HG02885 (cell line): ENCODE results near the gene WDFY2.
"Not testable (repeated sequence)": the region's sequence is repeated elsewhere in the genome, so short reads cannot be mapped to it uniquely, and the experiment has no call there.

ENCODE experiments used
- ATAC-seq: cut with Tn5 transposase; IDR thresholded peaks from one replicate; pipeline ENCODE4 v1.9.1; 2021; ENCODE audit warnings: mild to moderate bottlenecking; ENCODE audit not compliant: unreplicated experiment, poor library complexity

The WDFY2 gene

GRCh38 chr13:51688937-51689662 lies 104.8 kb downstream of the WDFY2 start:
- no peak for ATAC-seq

DNA sequence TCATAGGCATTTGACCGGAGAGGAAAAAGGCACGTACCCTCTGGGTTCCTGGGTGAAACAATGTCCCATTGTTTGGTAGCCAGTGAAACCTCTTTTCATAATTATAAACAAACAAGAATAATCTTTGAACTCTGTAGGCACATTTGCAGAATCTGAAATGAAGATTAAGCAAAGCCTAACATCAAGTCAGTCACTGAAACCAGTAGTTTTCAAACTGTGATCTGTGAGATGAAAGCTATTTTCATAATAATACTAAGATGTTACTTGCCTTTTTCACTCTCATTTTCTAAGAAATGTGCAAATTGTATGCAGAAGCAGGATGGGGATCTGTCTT lies 105.4 kb downstream of the WDFY2 start:
- ATAC-seq: no peak

GRCh38 chr13:51695677-51696076 lies 111.4 kb downstream of the WDFY2 start:
- not testable (repeated sequence) for ATAC-seq

- no peak for ATAC-seq
Observed at GRCh38 chr13:51697181-51697580, 112.9 kb downstream of the WDFY2 start.

DNA sequence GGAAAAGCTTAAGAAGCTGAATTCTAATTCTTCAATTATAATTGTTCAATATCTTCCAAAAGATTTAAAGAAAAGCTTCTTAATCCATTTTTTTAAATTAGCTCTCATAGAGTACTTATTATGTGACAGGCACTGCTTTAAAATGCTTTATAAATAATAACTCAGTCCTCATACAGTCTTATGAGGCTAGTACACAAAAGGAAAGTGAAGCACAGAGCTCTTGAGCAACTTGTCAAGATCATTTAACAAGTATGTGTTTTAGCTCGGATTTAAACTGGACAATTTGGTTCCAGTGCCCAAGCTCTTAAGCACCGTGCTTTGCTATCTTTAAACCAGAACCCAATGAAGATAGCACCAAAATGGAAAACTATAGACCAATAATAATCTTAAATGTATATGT lies 113.6 kb downstream of the WDFY2 start:
- no peak for ATAC-seq

DNA sequence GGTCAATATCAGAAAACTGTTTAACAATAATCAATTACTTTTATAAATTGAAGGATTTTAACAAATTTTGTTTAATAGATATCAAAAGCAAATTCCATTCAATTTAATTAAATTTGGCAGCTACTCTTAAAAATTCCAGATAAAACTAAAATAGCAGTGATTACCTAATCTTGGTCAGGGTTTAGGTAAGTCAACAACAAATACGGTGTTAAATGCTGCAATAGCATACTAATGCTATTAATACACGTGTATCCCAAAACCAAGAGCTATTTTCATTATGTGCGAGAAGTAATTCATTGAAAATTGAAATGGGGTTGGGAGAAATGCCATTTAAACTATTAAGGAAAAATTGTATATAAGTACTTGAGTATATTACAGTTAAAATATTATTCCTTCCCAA lies 114.1 kb downstream of the WDFY2 start:
- ATAC-seq: no peak

DNA sequence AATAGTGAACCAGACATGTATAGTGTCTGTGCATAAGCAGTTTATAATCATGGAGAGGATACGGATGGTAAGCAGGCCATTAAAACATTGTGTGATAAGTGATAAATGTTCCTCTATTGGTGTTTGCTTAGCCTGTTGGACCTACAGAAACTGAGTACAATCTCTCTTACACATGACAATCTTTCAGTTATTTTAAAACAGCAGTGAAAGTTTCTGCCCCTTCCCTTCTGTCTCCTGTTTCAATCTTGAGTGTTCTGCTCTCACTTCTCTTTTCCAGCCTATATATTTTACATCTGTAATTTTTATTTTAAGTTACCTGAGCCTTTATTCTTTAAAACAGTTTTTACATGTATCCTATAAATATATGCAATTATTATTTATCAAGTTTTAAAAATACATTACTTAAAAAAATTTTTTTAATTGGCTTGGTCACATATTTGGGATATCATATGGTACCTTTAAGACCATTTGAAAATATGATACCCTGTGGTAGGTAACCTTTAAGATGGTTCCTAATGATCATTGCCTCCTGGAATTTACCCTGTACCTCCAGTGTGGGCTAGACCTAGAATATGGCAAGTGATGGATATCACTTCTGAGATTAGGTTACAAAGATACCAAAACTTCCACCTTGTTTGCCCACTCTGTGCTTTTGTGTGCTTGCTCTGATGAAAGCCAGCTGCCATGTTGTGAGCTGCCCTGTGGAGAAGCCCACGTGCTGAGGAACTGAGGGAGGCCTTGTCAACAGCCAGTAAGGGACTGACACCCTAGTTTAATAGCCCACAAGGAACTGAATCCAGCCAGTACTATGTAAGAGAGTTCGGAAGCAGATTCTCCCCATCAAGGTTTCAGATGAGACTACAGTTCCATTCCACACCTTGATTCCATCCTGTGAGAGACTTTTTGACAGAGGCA lies 120.4 kb downstream of the WDFY2 start:
- ATAC-seq: peak; percentile 97

DNA sequence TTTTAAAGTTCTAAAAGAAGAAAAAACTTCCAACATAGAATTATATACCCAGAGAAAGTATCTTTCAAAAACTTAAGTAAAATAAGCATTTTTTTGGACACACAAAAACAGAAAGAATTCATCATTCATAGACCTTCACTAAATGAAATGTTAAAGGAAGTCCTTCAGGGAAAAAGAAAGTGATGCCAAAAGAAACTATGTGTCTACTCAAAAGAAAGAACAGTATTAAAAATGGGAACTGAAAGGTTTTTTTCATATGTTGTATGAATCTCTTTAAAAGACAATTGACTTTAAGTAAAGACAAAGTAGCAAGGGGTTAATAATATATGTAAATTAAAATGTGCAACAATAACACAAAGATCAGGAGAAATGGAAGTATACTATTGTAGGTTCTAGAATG lies 123.2 kb downstream of the WDFY2 start:
- no peak for ATAC-seq

GRCh38 chr13:51713807-51714206 lies 129.5 kb downstream of the WDFY2 start:
- no peak for ATAC-seq

GRCh38 chr13:51714663-51715168 lies 130.5 kb downstream of the WDFY2 start:
- peak; percentile 90 for ATAC-seq

DNA sequence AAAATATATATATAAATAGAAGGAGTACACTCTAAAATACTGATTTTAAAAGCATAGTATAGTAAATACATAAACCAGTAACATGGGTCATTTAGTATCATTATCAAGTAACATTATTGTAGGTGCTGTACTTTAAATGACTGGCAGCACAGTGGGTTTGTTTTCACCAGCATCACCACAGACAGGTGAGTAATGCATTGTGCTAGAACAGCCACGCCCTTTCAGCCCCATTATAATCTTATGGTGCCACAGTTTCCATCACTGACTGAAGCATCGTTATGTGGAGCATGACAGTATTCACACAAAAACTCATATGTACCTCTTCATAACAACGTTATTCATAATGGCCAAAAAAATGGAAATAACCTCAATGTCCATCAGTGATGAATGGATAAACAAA lies 131.4 kb downstream of the WDFY2 start:
- ATAC-seq: no peak

DNA sequence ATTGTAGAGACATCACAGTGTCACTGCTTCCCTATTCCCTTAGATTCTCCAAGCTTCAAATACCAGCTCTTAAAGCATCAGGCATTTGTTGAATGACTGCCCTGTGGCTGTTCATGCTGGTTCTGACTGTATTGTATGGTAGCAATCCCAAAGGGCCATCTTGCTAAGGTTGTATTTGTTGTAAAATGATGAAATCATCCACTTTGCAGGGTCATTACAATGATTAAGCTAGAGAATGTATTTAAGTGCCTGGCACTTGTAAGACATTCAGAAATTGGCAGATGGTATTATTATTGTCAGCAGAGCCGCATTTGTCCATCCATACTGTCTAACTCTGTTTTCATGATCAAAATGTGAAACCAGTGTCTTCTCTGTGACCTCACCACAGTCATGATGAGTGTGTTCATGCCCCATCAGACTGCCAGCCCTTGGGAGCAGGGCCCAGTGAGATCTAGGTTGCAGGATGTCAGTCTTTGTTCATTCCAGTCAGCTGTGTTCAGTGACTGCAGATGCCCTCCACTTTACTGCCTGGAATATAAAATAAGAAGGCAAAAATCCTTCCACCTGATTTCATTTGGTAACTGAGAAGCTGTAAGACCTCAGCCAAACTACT lies 133.6 kb downstream of the WDFY2 start:
- ATAC-seq: no peak

DNA sequence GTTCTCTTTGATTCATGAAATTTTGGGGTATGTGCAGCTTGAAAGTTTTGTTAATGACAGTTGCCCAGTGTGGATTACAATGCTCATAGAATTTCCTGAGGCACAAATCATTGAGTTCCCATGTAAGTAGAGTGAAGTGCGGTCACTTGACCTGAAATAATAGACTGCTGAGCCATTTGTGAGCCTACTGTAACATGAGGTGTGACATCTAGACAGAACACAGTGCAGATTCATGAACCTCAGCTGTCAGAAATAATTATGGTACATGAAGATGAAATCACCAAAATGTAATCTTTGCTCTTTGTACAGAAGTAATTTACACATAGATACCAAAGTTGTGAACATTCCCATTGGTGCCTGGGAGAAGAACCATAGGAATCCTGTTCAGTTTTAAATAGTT lies 135.1 kb downstream of the WDFY2 start:
- ATAC-seq: no peak

GRCh38 chr13:51721496-51721895 lies 137.2 kb downstream of the WDFY2 start:
- peak; percentile 95 for ATAC-seq

DNA sequence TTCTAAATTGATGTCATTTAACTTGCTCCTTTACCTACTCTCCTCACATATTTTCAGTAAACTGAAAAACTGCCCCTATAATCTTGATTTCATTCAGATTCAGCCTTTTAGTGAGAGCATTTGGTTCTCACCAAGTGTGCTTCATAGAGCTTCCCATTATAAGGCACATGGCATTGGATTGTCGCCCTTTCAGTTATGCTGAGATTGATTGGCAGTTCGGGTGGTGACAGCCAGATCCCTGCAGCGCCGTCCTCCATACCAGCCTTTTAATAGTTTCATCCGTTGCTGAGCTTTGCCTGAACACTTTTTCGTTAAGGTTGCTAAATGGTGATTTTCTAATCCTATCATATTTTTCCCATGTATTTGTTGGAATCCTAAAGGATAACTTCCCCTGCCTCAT lies 139.3 kb downstream of the WDFY2 start:
- no peak for ATAC-seq

DNA sequence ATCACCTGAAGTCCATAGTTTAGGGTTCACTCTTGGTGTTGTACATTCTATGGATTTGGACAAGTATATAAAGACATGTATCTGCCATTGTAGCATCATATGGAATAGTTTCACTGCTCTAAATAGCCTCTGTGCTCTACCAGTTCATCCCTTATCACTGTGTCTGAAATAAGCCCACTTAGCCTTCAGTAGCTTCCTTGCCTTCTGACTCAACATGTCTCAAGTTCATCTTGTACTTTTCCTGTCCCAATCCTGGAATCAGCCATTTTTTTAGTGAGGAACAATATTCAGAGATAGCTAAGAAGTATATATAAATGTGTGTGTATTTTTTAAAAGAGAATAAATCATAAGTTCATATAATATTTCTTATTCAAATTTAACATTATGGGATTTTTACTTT lies 140.5 kb downstream of the WDFY2 start:
- ATAC-seq: no peak

- no peak for ATAC-seq
Observed at GRCh38 chr13:51726446-51727193, 142.4 kb downstream of the WDFY2 start.

- no peak for ATAC-seq
Observed at GRCh38 chr13:51727634-51728274, 143.5 kb downstream of the WDFY2 start.

DNA sequence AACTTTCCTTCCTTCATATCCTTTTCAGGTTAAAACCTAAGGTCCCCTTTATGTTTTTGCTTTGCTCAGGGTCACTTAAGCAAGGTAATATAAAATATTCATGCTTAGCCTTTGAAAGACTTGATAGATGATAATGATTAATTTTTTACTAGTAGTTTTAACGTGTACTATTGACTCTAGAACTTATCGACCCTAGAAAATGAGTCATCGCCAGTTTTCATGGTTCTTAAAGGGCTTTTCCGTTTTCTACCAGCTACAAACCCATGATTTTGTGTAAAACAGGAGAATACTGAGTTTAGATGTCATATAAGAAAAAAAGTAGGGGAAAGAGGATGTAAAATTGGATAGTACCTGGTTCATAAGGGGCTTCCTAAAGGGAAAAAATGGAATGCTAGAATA lies 144.0 kb downstream of the WDFY2 start:
- ATAC-seq: no peak

GRCh38 chr13:51728972-51729371 lies 144.7 kb downstream of the WDFY2 start:
- no peak for ATAC-seq
